SK-N-SH treated with all-trans-retinoic acid at 6 μM for 48 hours (cell line): Measurements from ENCODE around the gene INTS6L.

Experiments
- PPARA ChIP-seq: fragments of 250-450 bp; sonication (Bioruptor Pico); IDR thresholded peaks from 2 replicates; pipeline ENCODE4 v1.5.0; 2020; ENCODE audit warnings: mild to moderate bottlenecking, borderline replicate concordance
- SNAI2 ChIP-seq: fragments of 250-450 bp; sonication (Bioruptor Pico); IDR thresholded peaks from 2 replicates; pipeline ENCODE4 v1.5.0; 2020; ENCODE audit warnings: mild to moderate bottlenecking, moderate library complexity
- ZFP30 ChIP-seq: fragments of 450-650 bp; formaldehyde crosslinking; IDR thresholded peaks from 2 replicates; pipeline ENCODE4 v1.5.0; 2022; ENCODE audit warnings: mild to moderate bottlenecking, moderate library complexity

GRCh38 chrX:135518161-135518560 is 2.3 kb upstream of the INTS6L start:
- TF ChIP-seq ZFP30 (CRISPR knock-in tag) (no peak), SNAI2 (CRISPR knock-in tag) (no peak), PPARA (no peak)
